RWPE1 (cell line): ENCODE results near the gene CLEC14A.

Experiments used
- CTCF ChIA-PET: fragments of 350-600 bp; sonication (Branson Sonifier 250); formaldehyde crosslinking; extraction: SDS; loops from one replicate; lab custom pipeline; 2021; lab: Yijun Ruan, JAX
- POLR2A ChIA-PET: fragments of 400-600 bp; formaldehyde crosslinking; extraction: SDS; loops from one replicate; lab custom pipeline; 2020; ENCODE audit warnings: antibody characterized with exemption; ENCODE audit not compliant: low non-redundant PET; lab: Yijun Ruan, JAX
- DNase-seq: peaks from one replicate; pipeline ENCODE4 v3.0.0; 2012; ENCODE audit warnings: low spot score
- H3K27ac ChIP-seq: fragments of 450-650 bp; 2 replicates; pipeline ENCODE4 v1.5.1; 2017
- CTCF ChIP-seq: fragments of 450-650 bp; conservative IDR thresholded peaks from 2 replicates; pipeline ENCODE4 v1.5.1; 2017; ENCODE audit warnings: low read depth, mild to moderate bottlenecking

The CLEC14A gene

DNA sequence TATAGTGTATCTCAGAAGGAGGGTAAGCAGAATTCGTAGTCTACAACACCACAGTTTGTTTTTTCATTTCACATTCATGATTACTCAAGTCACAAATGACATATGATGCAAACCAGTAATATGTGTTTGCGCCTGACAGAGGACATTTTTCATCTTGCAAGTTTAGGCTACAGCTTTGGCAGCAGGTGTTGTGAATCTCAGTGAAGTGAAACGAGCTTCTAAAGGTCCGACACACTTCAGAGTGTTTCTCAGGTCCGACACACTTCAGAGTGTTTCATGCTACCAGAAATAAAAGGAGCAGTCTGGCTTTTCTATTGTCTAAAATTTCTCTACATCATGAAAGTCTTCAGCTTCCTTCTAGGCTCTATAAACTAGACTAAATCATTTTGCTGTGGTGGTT is 22.7 kb downstream of the CLEC14A start:
- TF ChIP-seq CTCF = no peak
- H3K27ac ChIP-seq = no peak overlapping the region
- POLR2A ChIA-PET = no interaction called here
- DNase-seq = no peak
- CTCF ChIA-PET = no interaction called here

- ChIA-PET POLR2A (no interaction called here), CTCF (no interaction called here)
- no peak overlapping the region for H3K27ac ChIP-seq
- no peak for TF ChIP-seq CTCF
- no peak for DNase-seq
Observed at GRCh38 chr14:38226366-38226765, 29.5 kb downstream of the CLEC14A start.

- DNase-seq = no peak
- TF ChIP-seq CTCF = no peak
- no peak overlapping the region for H3K27ac ChIP-seq
- ChIA-PET CTCF (no interaction called here), POLR2A (no interaction called here)
Observed at GRCh38 chr14:38225946-38226345, 29.9 kb downstream of the CLEC14A start.

GRCh38 chr14:38224338-38224737 is 31.6 kb downstream of the CLEC14A start:
- no peak for DNase-seq
- TF ChIP-seq CTCF = no peak
- no peak overlapping the region for H3K27ac ChIP-seq
- ChIA-PET POLR2A (no interaction called here), CTCF (no interaction called here)

GRCh38 chr14:38221077-38221476 is 34.8 kb downstream of the CLEC14A start:
- CTCF ChIA-PET = interaction anchor here (0.8 kb wide), 2 partner anchors 24 to 35 kb away, joined by 3 read pairs; no protein-coding TSS in a partner anchor
- POLR2A ChIA-PET = no interaction called here
- TF ChIP-seq CTCF = no peak
- no peak overlapping the region for H3K27ac ChIP-seq
- DNase-seq = no peak

GRCh38 chr14:38217553-38217952 is 38.3 kb downstream of the CLEC14A start:
- CTCF ChIA-PET = no interaction called here

More at GRCh38 chr14:38217553-38217952, 38.3 kb downstream of the CLEC14A start:
- no peak for TF ChIP-seq CTCF
- POLR2A ChIA-PET = no interaction called here
- no peak overlapping the region for H3K27ac ChIP-seq
- no peak for DNase-seq
